GDM1 (cell line): ENCODE results near the gene CPNE1.

Experiments used
- DNase-seq: peaks from one replicate; lab custom pipeline; 2025; lab: John Stamatoyannopoulos, UW

CPNE1 gene

GRCh38 chr20:35653893-35654292 lies 10.8 kb downstream of the CPNE1 start:
- DNase-seq: no peak

- DNase-seq: no peak
These were observed 11.3 kb downstream of the CPNE1 start for GRCh38 chr20:35653430-35653734.

GRCh38 chr20:35652641-35653429 lies 11.9 kb downstream of the CPNE1 start:
- no peak for DNase-seq

DNA sequence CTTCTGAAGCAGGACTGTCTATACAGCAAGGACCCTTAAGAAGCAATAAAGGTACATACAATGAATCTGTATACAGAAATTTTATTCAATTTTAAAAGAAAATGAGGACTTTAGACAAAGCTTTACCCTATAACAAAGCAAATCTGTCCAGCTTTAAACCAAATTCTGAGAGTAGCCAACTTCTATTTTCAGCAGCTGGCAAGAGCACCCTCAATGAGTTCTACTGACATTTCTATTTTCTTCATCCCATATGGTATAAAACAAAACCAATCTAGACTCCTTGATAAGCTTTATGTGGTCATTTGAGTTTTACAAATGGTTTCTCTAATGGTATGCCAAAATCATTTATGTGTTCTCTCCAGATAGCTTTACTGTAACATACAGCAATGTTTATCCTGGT lies 12.7 kb downstream of the CPNE1 start:
- no peak for DNase-seq

DNA sequence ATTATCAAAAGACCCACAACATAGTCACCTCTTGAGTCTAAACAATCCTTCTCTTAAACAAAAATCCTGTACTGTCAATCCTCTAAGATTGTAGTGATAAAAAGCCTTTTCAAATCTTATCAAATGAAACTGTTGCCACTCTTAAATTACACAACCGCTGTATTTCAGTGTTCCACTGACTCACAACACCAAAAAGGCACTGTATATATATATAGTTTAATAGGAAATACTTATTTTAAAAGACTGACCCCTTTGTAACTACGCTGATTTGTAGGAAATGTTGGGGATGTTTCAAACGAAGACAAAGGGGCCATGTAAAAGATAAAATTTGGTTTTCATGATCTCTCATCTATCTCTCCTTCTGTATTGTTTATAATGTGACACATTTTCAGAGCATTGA lies 14.1 kb downstream of the CPNE1 start:
- no peak for DNase-seq

- DNase-seq: no peak
These were observed 15.9 kb downstream of the CPNE1 start for GRCh38 chr20:35648836-35649235.

DNA sequence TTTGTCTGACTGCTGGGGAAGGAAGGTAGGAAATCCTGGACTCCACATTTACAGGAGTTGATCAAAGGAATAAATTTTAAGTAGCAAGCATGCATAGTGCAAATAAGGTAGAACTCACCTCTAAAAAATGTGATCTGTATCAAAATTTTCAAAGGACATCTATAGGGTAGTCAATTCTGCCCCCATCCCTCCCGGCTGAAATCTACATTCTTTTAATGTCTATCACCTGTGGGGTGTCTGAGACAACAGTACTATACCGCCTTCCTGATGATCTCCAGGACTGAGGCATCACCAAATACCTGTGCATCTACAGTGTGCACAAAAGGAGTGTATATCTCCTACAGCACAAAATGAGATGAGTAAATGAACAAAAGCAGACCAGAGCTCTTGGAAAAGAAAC lies 19.9 kb downstream of the CPNE1 start:
- DNase-seq: no peak

DNA sequence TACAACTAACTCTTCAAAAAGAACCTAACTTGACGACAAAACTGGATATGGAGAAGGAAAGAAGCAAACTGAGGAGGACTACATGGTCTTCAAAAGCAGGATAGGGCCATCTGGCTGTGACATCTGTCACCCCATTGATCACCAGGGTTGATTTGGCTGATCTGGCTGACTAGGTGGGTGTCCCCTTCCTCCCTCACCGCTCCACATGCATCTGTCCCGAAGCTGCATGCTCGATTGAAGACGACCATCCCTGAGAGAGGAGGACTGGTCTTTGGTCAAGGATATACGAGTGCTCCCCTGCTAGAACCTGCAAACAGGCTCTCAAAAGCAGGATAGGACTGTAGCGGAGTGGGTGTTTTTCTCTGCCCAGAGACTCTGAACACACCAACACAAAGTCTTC lies 21.7 kb downstream of the CPNE1 start:
- no peak for DNase-seq

DNA sequence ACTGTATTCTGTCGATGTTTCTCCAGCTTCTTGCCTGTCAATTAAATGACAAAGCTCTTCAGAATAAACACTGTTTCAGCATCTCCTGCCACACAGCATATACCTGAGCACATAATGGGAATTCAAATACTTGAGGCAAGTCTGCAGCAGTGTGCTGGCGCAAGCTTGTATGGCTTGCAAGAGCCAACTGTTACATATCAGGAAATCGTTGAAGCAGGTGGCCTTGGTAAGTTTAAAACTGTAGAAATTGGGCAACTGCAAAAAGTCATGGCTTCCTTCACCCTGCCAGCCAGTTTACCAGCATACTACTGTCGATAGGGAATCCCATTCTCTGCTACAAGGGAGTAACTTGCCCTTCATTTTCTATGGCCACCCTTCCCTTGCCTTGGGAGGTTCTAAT lies 23.0 kb downstream of the CPNE1 start:
- DNase-seq: no peak

GRCh38 chr20:35640724-35641123 lies 24.0 kb downstream of the CPNE1 start:
- no peak for DNase-seq

DNA sequence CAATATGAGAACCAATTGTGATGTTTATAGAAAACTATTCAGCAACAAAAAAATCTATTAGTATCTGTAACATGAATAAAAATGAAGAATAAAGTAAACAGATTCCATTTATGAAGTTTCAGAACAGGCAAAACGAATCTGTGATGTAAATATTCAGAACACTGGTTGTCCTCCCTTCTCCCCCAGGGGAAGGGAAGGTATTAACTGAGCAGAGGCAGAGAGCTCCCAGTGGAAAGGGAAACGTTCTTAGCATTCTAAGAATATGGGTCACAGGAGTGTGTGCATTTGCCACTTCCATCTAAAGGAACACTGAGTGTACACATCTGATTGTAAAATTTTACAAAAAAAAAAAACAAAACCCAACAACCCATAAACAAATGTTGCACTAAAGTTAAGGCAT lies 25.9 kb downstream of the CPNE1 start:
- DNase-seq: no peak

DNA sequence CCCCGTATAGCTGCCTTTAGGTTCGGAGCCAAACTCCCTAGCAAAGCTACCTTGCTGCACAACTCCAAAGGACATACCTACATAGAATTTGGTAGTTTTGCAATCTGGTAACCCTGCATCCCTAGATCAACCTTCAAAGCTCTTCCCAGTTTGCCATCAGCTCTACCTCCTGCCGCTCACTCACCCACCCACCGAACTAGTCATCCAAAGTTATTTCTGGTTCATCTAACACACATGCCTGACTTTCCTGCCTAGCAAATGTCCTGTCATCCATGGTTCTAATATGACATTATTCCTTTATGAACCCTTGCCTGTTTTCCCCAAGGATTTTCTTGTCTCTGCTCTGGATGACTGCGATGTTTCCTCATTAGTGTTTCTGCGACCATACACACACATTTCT lies 27.4 kb downstream of the CPNE1 start:
- DNase-seq: no peak

DNA sequence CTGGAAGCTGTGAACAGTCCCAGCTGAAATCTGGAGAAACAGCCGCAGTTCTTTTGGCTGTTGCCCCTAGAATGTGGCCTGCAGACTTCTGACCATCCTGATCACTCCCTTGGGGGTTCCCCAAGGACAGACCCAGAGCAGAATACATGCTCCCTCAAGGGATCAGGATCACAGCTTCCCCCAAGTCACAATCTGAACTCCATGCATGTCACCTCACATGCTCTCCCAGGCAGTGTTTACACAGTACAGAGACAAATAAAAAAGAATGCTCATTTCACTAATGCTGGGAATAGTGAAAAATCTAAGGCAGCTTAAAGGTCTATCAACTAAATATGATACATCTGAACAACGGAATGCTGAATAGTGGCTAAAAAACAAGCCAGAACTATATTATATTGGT lies 28.6 kb downstream of the CPNE1 start:
- no peak for DNase-seq

DNA sequence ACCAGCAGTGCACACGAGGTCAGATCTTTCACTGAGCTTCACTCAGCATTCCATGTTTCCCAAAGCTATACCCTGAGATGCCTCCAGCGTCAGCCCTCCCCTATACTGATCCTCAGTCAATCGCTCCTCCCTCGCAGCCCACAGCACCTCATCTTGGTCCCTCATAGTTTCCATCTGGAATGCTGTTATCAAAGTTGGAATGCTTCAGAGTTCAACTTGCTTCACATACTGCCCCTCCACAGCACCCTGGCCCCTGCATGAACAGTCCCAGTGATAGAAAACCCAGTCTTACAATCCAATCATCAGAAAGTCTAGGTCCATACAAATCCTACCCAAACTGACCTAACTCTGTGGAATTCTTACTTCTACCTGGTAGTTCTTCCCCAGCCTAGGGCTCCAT lies 29.0 kb downstream of the CPNE1 start:
- DNase-seq: no peak

GRCh38 chr20:35632539-35633115 lies 32.1 kb downstream of the CPNE1 start:
- DNase-seq: no peak

- no peak for DNase-seq
These were observed 34.1 kb downstream of the CPNE1 start for GRCh38 chr20:35630636-35631035.

- no peak for DNase-seq
These were observed 35.1 kb downstream of the CPNE1 start for GRCh38 chr20:35629427-35630145.

DNA sequence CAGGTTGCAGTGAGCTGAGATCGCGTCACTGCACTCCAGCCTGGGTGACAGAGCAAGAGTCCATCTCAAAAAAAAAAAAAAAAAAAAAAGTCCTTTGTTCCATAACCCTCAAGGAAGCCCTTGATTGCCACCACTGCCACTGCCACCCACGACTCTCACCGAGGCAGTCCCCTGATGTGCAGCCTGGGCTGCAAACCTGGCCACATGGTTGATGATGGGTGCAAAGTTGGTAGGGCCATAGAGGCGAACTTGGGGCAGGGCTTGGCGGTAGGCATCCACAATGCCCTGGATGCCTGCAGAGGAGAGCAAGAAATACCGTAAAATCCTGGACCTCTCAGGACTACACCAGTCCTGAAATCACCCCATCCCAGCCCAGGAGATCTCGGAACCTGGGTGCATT lies 37.6 kb downstream of the CPNE1 start:
- no peak for DNase-seq

DNA sequence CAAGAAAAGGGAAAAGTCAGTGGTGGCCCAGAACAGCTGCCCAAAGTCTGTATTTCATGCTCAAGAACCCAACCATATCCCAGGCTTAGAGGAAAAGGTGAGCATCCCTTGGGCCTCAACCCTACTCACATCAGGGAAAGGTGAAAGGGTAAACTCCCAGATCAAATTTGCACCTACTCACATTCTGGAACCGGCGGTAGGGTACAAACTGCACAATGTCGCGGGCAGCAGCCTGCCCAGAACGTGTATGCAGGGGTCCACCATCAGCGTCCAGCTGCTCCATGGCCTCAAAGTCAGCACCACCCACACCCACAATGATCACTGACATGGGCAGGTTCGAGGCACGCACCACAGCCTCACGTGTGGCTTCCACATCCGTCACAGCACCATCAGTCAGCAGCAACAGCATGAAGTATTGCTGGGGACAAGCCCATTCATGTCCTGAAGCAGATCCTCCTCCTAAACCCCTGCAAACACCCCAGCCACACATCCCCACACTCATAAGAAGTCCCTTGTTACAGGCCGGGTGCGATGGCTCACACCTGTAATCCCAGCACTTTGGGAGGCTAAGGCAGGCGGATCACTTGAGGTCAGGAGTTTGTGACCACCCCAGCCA lies 38.2 kb downstream of the CPNE1 start:
- no peak for DNase-seq

DNA sequence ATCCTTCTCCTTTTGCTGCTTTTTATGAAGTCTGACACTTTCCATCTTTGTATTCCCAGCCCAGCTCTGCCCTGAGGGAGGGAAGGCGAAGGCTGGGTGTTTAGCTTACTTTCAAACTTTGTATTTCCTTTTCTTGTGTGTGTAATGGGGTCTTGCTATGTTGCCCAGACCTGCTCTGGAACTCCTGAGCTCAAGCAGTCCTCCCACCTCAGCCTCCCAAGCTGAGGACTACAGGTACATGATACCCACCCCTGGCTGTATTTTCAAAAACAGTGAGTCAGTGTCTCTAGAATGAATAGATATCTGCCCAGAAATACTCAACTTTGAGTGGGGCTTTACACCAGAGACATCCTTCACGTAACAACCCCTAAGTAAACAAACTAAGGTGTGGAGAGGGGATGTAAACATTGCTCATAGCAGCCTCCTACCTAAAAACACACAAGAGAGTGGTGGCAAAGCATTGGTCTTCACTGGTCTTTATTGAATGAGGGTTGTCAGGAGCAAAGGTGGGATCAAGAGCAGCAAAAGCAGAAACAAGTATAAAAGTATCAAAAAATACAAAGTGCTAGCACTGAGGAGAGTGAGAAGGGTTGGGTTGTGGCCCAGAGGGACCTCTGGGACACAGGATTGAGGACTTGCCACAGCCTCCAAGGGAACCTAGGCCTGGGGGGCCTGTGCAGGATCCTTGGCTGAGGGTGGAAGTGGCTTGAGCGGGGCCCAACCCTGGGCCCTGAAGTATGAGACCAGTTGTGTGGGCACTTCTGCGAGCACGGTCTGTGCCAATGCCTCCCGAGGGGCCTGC lies 38.9 kb downstream of the CPNE1 start:
- DNase-seq: no peak

GRCh38 chr20:35621560-35621946 lies 43.1 kb downstream of the CPNE1 start:
- no peak for DNase-seq

- DNase-seq: no peak
These were observed 43.7 kb downstream of the CPNE1 start for GRCh38 chr20:35620818-35621559.
